GM19468 (cell line): ENCODE measurements around the gene RFWD3.

Source experiments
- ATAC-seq: cut with Tn5 transposase; IDR thresholded peaks from one replicate; pipeline ENCODE4 v1.9.1; 2021; ENCODE audit warnings: mild to moderate bottlenecking, moderate library complexity, moderate number of reproducible peaks; ENCODE audit not compliant: unreplicated experiment; ENCODE audit errors: extremely low read depth

Gene RFWD3

GRCh38 chr16:74586948-74587347 is 79.7 kb downstream of the RFWD3 start:
- no peak for ATAC-seq

- no peak for ATAC-seq
Measured at GRCh38 chr16:74585846-74586443, 80.7 kb downstream of the RFWD3 start.

GRCh38 chr16:74583926-74584666 is 82.6 kb downstream of the RFWD3 start:
- ATAC-seq, result no peak

GRCh38 chr16:74582970-74583369 is 83.7 kb downstream of the RFWD3 start:
- ATAC-seq, result no peak

- no peak for ATAC-seq
Measured at GRCh38 chr16:74580833-74581232, 85.8 kb downstream of the RFWD3 start.

GRCh38 chr16:74578838-74579237 is 87.8 kb downstream of the RFWD3 start:
- no peak for ATAC-seq

GRCh38 chr16:74578433-74578832 is 88.2 kb downstream of the RFWD3 start:
- ATAC-seq, result no peak

GRCh38 chr16:74577882-74578366 is 88.8 kb downstream of the RFWD3 start:
- ATAC-seq, result no peak

- no peak for ATAC-seq
Measured at GRCh38 chr16:74575807-74576643, 90.7 kb downstream of the RFWD3 start.

- no peak for ATAC-seq
Measured at GRCh38 chr16:74575175-74575806, 91.4 kb downstream of the RFWD3 start.

GRCh38 chr16:74574146-74574545 is 92.5 kb downstream of the RFWD3 start:
- no peak for ATAC-seq

- ATAC-seq, result no peak
Measured at GRCh38 chr16:74573622-74574021, 93.1 kb downstream of the RFWD3 start.
